GM19328 (cell line): ENCODE measurements around the gene PHLDA2.

ENCODE experiments used
- ATAC-seq: cut with Tn5 transposase; IDR thresholded peaks from one replicate; pipeline ENCODE4 v1.9.1; 2021; ENCODE audit warnings: mild to moderate bottlenecking, moderate library complexity; ENCODE audit not compliant: unreplicated experiment

Gene PHLDA2

GRCh38 chr11:2883979-2884815, 45.0 kb downstream of the PHLDA2 start:
- no peak for ATAC-seq

GRCh38 chr11:2883640-2883978, 45.6 kb downstream of the PHLDA2 start:
- ATAC-seq = no peak

- no peak for ATAC-seq
Observed at GRCh38 chr11:2882396-2883110, 46.7 kb downstream of the PHLDA2 start.

DNA sequence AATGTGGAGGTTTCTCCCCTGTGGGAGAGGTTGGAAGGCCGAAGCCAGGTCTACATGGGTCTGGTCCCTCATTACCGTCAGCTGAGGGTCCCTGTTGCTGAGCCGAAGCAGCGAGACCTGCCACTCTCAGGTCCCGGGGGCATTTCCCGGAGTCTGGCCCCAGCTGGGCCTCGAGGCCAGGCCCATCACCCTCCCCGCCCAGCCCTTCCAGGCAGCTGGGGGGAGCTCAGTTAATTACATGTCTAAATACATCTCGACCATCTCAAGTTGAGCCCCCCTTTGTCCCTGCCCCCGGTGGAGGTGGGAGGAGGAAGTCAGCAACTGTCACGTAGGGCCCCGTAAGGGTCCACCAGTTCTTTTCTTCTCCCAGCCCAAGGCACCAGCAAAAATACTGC, 47.2 kb downstream of the PHLDA2 start:
- no peak for ATAC-seq

DNA sequence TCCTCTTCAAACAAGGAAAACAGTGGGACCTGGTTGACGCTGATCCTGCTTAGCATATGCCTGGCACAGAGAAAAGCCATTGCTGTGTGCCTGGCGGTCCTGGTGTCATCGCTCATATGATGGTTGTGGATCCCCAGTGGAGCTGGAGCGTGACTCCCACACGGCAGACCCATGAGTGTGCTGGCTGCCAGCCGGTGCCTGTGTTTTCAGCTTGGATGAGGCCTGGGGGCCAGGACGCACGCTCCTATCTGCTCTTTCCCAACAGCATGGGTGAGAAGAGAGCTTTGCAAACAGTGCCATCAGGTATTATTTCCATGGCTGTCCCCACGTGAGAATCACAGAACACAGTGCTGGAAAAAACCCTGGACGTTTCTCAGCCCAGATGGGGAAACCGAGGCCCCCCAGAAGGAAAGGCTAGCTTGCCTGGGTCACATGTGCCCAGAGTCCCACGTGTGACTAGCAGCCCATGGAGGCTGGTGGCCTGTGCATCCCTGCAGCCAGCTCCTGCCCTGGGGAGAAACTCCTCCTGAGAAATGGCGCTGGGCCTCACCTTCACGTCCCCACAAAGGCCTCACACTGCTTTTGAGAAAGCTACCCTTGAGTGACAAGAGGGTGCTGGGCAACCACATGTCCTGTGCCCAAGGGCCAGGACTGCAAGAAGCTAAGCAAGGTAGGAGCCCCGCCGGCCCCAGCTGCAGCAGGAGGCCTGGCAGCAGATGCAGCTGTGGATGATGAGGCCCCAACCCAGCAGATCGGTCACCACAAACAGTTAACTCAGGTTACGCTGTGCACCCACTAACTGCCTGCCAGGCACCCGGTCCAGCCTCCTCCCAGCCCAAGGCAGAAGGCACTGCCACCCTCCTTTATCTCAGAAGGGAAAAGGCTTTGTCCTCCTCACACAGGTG, 47.9 kb downstream of the PHLDA2 start:
- ATAC-seq = no peak

GRCh38 chr11:2880646-2881045, 48.6 kb downstream of the PHLDA2 start:
- ATAC-seq = no peak

DNA sequence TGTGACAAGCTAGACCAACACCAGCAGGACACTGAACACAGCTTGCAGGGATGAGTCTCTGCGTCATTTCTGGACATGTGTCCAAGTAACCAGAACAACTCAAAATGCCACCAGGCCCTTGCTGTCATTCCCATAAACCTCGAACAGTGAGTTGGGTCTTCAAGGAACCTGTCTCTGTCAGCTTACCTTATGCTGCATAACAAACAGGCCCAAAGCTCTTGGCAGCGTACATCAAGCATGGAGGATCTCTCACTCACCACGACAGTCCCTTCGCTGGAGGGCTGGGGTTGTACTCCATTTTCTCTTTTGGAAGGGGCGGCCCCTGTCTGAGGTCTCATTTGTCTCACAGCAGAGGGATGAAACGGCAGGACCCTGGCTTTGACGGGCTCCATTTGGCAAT, 50.4 kb downstream of the PHLDA2 start:
- no peak for ATAC-seq
